SK-N-MC (cell line): Measurements from ENCODE around the gene KRT3.

Source experiments
- EZH2 ChIP-seq: fragments of 200-600 bp; sonication (generic); IDR thresholded peaks from one replicate; pipeline ENCODE4 v1.6.1; 2017; ENCODE audit warnings: antibody characterized with exemption
- POLR2AphosphoS5 ChIP-seq: IDR thresholded peaks from 2 replicates; pipeline ENCODE4 v1.6.1; 2012; ENCODE audit warnings: mild to moderate bottlenecking, low read depth, low read length, borderline replicate concordance

DNA sequence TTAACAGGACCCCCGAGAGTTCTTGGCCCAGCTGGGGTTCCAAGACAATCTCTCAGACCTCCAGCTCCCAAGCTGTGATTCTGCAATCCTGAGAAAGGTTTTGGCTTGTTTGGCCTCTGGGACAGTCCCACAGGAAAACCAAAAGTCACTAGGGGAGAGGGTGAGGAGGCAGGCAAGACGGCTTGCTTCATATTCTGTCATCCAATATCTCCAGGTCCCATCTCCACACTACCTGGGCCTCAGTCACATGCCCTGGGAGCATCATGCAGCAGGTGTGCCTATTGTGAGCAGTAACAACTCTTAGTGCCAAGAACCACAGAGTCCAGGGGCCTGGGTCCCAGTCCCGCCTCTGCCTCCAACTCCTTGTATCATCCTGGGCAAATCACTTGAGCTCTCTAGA, 36.5 kb upstream of the KRT3 start:
- TF ChIP-seq POLR2AphosphoS5 (no peak), EZH2 (no peak)
